B cell (primary cell): ENCODE results near the gene PARP12. TPM values are rescaled to one million over a fixed set of nuclear protein-coding genes. Genes with fewer than 3 reads are reported as not detected.

Source experiments
- ATAC-seq: fragments of 200-7000 bp; cut with Tn5 transposase; one replicate; pipeline ENCODE4 v1.10.0; 2021; ENCODE audit warnings: low read depth, mild to moderate bottlenecking, moderate number of reproducible peaks, moderate library complexity
- CTCF ChIA-PET: fragments of 350-600 bp; sonication (Branson Sonifier 250); formaldehyde crosslinking; loops from one replicate; lab custom pipeline; 2021; ENCODE audit warnings: antibody characterized with exemption, inconsistent platforms; lab: Charles Lee
- POLR2A ChIA-PET: fragments of 350-600 bp; sonication (Branson Sonifier 250); formaldehyde crosslinking; loops from one replicate; lab custom pipeline; 2021; ENCODE audit warnings: antibody characterized with exemption; lab: Charles Lee
- DNase-seq: peaks from one replicate; pipeline ENCODE4 v3.0.0; 2013
- H2AFZ ChIP-seq: 2 replicates; pipeline ENCODE4 v1.6.1; 2012; ENCODE audit warnings: mild to moderate bottlenecking, low read depth, low read length; ENCODE audit not compliant: insufficient read depth, poor library complexity, severe bottlenecking
- H3K27ac ChIP-seq, 2 donors: 1 replicate in 1 of 2; 2 replicates in 1 of 2; pipeline ENCODE4 v1.5.1; 2012 to 2013; ENCODE audit warnings: low read length in 2 of 2, mild to moderate bottlenecking in 2 of 2, moderate library complexity in 1 of 2
- H3K27me3 ChIP-seq, 4 experiments: fragments of 200-600 bp in 1 of 4; sonication (generic) in 1 of 4; replicated peaks in 1 of 4; 1 replicate in 2 of 4; 2 replicates in 2 of 4; pipeline versions ENCODE4 v1.6.1 to v1.7.0; 2013 to 2016; ENCODE audit warnings: low read length in 3 of 4, mild to moderate bottlenecking in 2 of 4, mixed read lengths in 1 of 4, moderate library complexity in 1 of 4; ENCODE audit not compliant: insufficient read depth in 4 of 4, control insufficient read depth in 3 of 4; ENCODE audit errors: control extremely low read depth in 1 of 4
- H3K36me3 ChIP-seq, 2 experiments: replicated peaks in 1 of 2; 1 replicate in 1 of 2; 2 replicates in 1 of 2; pipeline versions ENCODE4 v1.6.1 to v1.7.1; 2013; ENCODE audit warnings: low read length in 1 of 2; ENCODE audit not compliant: insufficient read depth in 2 of 2, control insufficient read depth in 1 of 2; ENCODE audit errors: control extremely low read depth in 1 of 2, extremely low read depth in 1 of 2
- H3K4me1 ChIP-seq, 2 donors: fragments of 200-600 bp in 1 of 2; sonication (generic) in 1 of 2; 1 replicate in 1 of 2; 2 replicates in 1 of 2; pipeline versions ENCODE4 v1.5.1 to v1.6.1; 2013 to 2017; ENCODE audit warnings: low read length in 2 of 2; ENCODE audit not compliant: control insufficient read depth in 2 of 2, insufficient read depth in 2 of 2
- H3K4me2 ChIP-seq: replicated peaks from 2 replicates; pipeline ENCODE3; 2012; ENCODE audit warnings: mild to moderate bottlenecking, low read depth, low read length; ENCODE audit not compliant: poor library complexity, severe bottlenecking
- H3K4me3 ChIP-seq, 5 experiments: fragments of 200-600 bp in 1 of 5; sonication (generic) in 1 of 5; 1 replicate in 3 of 5; 2 replicates in 2 of 5; pipeline versions ENCODE4 v1.5.1 to v1.7.0; 2011 to 2016; ENCODE audit warnings: low read length in 4 of 5, mild to moderate bottlenecking in 4 of 5, low read depth in 2 of 5, control low read depth in 1 of 5, moderate library complexity in 1 of 5; ENCODE audit not compliant: insufficient read depth in 1 of 5; ENCODE audit errors: control extremely low read depth in 1 of 5, extremely low read depth in 1 of 5
- H3K79me2 ChIP-seq: fragments of 200-600 bp; sonication (generic); one replicate; pipeline ENCODE4 v1.6.0; 2016; ENCODE audit warnings: low read length; ENCODE audit not compliant: control insufficient read depth, insufficient read depth
- H3K9ac ChIP-seq: fragments of 200-600 bp; sonication (generic); 2 replicates; pipeline ENCODE4 v1.6.1; 2017; ENCODE audit warnings: mild to moderate bottlenecking, low read length, moderate library complexity
- H3K9me3 ChIP-seq, 3 donors: one replicate each; pipeline versions ENCODE4 v1.6.1 to v1.7.1; 2013; ENCODE audit warnings: low read length in 2 of 3; ENCODE audit not compliant: control insufficient read depth in 2 of 3, insufficient read depth in 1 of 3; ENCODE audit errors: control extremely low read depth in 1 of 3
- H4K20me1 ChIP-seq: 2 replicates; pipeline ENCODE4 v1.6.0; 2012; ENCODE audit warnings: mild to moderate bottlenecking, low read length; ENCODE audit not compliant: insufficient read depth, control insufficient read depth, poor library complexity, severe bottlenecking
- H3K27ac Mint-ChIP-seq: one replicate; pipeline ENCODE4 v1.8.0; 2021; ENCODE audit warnings: mixed read lengths
- H3K27me3 Mint-ChIP-seq: one replicate; pipeline ENCODE4 v1.8.0; 2021; ENCODE audit warnings: mixed read lengths
- H3K4me1 Mint-ChIP-seq: one replicate; pipeline ENCODE4 v1.8.0; 2021; ENCODE audit warnings: mixed read lengths
- H3K4me3 Mint-ChIP-seq: one replicate; pipeline ENCODE4 v1.8.0; 2021; ENCODE audit warnings: mixed read lengths
- H3K9me3 Mint-ChIP-seq: one replicate; pipeline ENCODE4 v1.8.0; 2022; ENCODE audit warnings: mixed read lengths; ENCODE audit not compliant: insufficient read depth
- EZH2 ChIP-seq: IDR thresholded peaks from 2 replicates; pipeline ENCODE4 v1.6.1; 2012; ENCODE audit warnings: borderline replicate concordance, low read depth, mild to moderate bottlenecking, moderate library complexity, low read length; ENCODE audit not compliant: insufficient read depth, poor library complexity, severe bottlenecking
- WGBS: methylation state at CpG from one replicate; pipeline ENCODE4 v1.1.5; 2013; ENCODE audit warnings: missing lambda C conversion rate; ENCODE audit not compliant: insufficient coverage; 5-methylcytosine and 5-hydroxymethylcytosine counted together
- intact Hi-C: fragments of 100-400 bp; cut with micrococcal nuclease; formaldehyde crosslinking; loops from one replicate; pipeline ENCODE4 v1.10.0; 2022
- polyA plus RNA-seq: library from polyadenylated mRNA; depleted of rRNA; stranded (reverse); fragments of >200 nt; gene quantifications from 2 replicates; pipeline ENCODE4 v1.2.3, GENCODE V29; 2012
- total RNA-seq, 2 donors: library from RNA; stranded (reverse); fragments of 120-200 nt in 1 of 2; gene quantifications; 1 replicate in 1 of 2; 2 replicates in 1 of 2; pipeline versions ENCODE4 v1.2.3 to v1.2.4, GENCODE V29; 2013 to 2022
- TF ChIP-seq, protein P1 (sequence below): fragments of 200-600 bp; IDR thresholded peaks from one replicate; pipeline ENCODE4 v1.8.0; 2022; ENCODE audit warnings: antibody characterized with exemption, mild to moderate bottlenecking

PARP12 gene
- total and polyA plus RNA-seq, 2 donors (not counting 1 experiment from before 2014, with no cell fraction given): 170 to 177 TPM

DNA sequence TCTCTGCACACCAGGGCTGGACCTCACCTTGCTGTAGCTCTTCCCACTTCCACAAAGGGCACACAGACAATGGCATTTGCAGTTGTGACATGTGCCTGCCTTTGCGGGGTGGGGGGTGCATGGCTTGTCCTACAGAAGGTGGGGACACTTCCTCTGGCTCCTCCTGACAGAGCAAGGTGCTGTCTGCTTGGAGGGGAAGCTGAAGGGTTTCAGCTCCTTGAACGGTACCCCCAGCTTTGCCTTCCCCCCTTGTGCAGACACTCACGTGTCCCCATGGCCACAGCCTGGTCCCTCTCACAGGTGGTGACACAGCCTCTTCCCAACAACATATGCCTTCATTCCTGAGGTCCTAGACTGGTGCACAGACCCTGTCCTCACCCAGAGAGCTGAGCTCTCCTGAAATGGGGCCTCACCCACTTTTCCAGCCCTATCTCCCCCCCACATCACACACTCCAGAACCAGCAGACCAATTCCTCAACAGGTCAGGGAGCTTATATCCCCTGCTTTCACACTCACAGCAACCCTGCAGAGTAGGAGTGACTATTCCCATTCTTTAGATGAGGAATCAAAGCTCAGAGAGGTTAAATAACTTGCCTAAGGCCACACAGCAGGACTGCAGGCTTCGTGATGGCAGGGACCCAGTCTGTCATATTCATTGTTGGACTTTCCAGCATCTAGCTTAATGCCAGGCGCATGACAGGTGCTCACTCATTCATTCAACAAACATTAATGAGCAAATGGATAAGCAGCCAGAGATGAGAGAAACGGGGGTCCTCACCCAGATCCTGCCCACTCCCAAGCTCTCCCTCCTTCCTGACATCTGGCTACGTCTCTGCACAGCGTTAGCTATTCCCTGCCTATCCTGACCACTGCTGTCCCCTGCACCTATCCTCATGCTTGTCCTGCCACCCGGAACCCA lies 44.4 kb downstream of the PARP12 start:
- no peaks in the 10 kb centered on the region for H3K4me1 Mint-ChIP-seq
- H3K27ac ChIP-seq: no peak overlapping the region
- no peaks in the 10 kb centered on the region for H3K9me3 Mint-ChIP-seq
- H3K4me3 Mint-ChIP-seq: no peak overlapping the region
- H3K4me2 ChIP-seq: no peak overlapping the region
- DNase-seq: no peak
- no peaks in the 10 kb centered on the region for H3K79me2 ChIP-seq
- CTCF ChIA-PET: interaction anchor here (1.2 to 1.3 kb wide), 2 partner anchors 12 to 285 kb away, joined by 3 read pairs; no protein-coding TSS in a partner anchor
- no peaks in the 10 kb centered on the region for H3K9me3 ChIP-seq
- no peaks in the 10 kb centered on the region for H3K4me1 ChIP-seq
- no peak overlapping the region for H3K4me3 ChIP-seq
- intact Hi-C loops: no loop called here
- no peak overlapping the region for H3K9ac ChIP-seq
- ATAC-seq: no peak
- H4K20me1 ChIP-seq: no peaks in the 10 kb centered on the region
- no peak overlapping the region for H3K27ac Mint-ChIP-seq
- no peak overlapping the region for H2AFZ ChIP-seq
- 89% methylated on average over 8 of the region's 9 CpGs for WGBS
- POLR2A ChIA-PET: no interaction called here
- H3K36me3 ChIP-seq: peaks cover 0 to 10% of the 10 kb centered on the region in 2 experiments
- no peak for TF ChIP-seq EZH2
- TF ChIP-seq, protein P1, sequence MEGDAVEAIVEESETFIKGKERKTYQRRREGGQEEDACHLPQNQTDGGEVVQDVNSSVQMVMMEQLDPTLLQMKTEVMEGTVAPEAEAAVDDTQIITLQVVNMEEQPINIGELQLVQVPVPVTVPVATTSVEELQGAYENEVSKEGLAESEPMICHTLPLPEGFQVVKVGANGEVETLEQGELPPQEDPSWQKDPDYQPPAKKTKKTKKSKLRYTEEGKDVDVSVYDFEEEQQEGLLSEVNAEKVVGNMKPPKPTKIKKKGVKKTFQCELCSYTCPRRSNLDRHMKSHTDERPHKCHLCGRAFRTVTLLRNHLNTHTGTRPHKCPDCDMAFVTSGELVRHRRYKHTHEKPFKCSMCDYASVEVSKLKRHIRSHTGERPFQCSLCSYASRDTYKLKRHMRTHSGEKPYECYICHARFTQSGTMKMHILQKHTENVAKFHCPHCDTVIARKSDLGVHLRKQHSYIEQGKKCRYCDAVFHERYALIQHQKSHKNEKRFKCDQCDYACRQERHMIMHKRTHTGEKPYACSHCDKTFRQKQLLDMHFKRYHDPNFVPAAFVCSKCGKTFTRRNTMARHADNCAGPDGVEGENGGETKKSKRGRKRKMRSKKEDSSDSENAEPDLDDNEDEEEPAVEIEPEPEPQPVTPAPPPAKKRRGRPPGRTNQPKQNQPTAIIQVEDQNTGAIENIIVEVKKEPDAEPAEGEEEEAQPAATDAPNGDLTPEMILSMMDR: no peak
- no peaks in the 10 kb centered on the region for H3K27me3 Mint-ChIP-seq
- H3K27me3 ChIP-seq: no peaks in the 10 kb centered on the region

DNA sequence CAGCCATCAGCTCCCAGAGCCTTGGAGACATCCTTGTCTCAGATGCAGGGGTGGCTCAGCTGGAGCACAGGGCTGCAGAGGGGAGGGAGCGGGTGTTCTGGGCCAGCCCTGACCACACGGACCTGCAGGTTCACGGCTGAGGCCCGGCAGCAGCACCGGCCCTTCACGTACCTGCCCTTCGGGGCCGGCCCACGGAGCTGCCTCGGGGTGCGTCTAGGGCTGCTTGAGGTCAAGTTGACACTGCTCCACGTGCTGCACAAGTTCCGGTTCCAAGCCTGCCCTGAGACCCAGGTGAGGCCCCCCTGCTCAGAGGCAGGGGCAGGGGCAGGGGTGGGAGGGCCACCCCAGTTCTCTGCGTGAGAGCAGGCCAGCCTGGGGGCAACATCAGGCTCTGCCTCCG lies 45.2 kb downstream of the PARP12 start:
- H3K9me3 ChIP-seq: no peaks in the 10 kb centered on the region
- DNase-seq (no peak), ATAC-seq (no peak)
- Mint-ChIP-seq H3K4me1 (no peaks in the 10 kb centered on the region), H3K9me3 (no peaks in the 10 kb centered on the region), H3K27ac (no peak overlapping the region), H3K4me3 (no peak overlapping the region), H3K27me3 (peaks cover 4% of the 10 kb centered on the region)
- 97% methylated on average over 13 of the region's 15 CpGs for WGBS
- no peaks in the 10 kb centered on the region for H4K20me1 ChIP-seq
- H3K4me2 ChIP-seq: no peak overlapping the region
- intact Hi-C loops: no loop called here
- no peak overlapping the region for H3K9ac ChIP-seq
- no peaks in the 10 kb centered on the region for H3K79me2 ChIP-seq
- no peak overlapping the region for H2AFZ ChIP-seq
- TF ChIP-seq, protein P1: no peak
- TF ChIP-seq EZH2: no peak
- ChIA-PET CTCF (interaction anchor here (0.7 to 1.2 kb wide), 2 partner anchors 286 to 370 kb away, joined by 3 to 5 read pairs; no protein-coding TSS in a partner anchor), POLR2A (no interaction called here)
- H3K4me1 ChIP-seq: no peaks in the 10 kb centered on the region
- H3K4me3 ChIP-seq: no peak overlapping the region
- H3K27me3 ChIP-seq: no peaks in the 10 kb centered on the region
- H3K27ac ChIP-seq: no peak overlapping the region
- peaks cover 0 to 2% of the 10 kb centered on the region in 2 experiments for H3K36me3 ChIP-seq
